HCT116 (cell line): ENCODE results near the gene SSU72. TPM values are rescaled to one million over a fixed set of nuclear protein-coding genes. Genes with fewer than 3 reads are reported as not detected.

Source experiments
- ATAC-seq: fragments of 200-7000 bp; cut with Tn5 transposase; 2 replicates; pipeline ENCODE4 v1.9.1; 2020; ENCODE audit warnings: mild to moderate bottlenecking, moderate library complexity
- BruUV-seq: library from RNA; stranded (reverse); fragments of 400-500 nt; replicated peaks from 2 replicates; lab custom pipeline; 2021; lab: Mats Ljungman, UMichigan
- CTCF ChIA-PET: fragments of 300-600 bp; sonication (Branson Sonifier 250); formaldehyde crosslinking; loops from one replicate; lab custom pipeline; 2021; ENCODE audit warnings: antibody characterized with exemption; lab: Charles Lee
- POLR2A ChIA-PET: fragments of 300-600, 350-600 bp; sonication (Branson Sonifier 250); formaldehyde crosslinking; loops from one replicate; lab custom pipeline; 2021; ENCODE audit warnings: antibody characterized with exemption; lab: Charles Lee
- RAD21 ChIA-PET, 2 experiments: fragments of 300-600 bp; sonication (Branson Sonifier 250); formaldehyde crosslinking; loops; one replicate each; lab custom pipeline; 2023; ENCODE audit warnings: low total read pairs in 2 of 2; ENCODE audit not compliant: uncharacterized antibody in 2 of 2, unreplicated experiment in 2 of 2, low non-redundant PET in 1 of 2; lab: Charles Lee
- DNase-seq: peaks from one replicate; pipeline ENCODE4 v3.0.0-alpha.2; 2010; ENCODE audit warnings: low read depth, low spot score
- H2AFZ ChIP-seq: fragments of 200-600 bp; shearing (Covaris generic), sonication (generic); 2 replicates; pipeline ENCODE4 v1.6.1; 2017; ENCODE audit warnings: low read depth, mixed run types, mixed read lengths, antibody characterized with exemption, low read length; ENCODE audit not compliant: poor library complexity, severe bottlenecking
- H3K27ac ChIP-seq: 2 replicates; pipeline ENCODE4 v1.5.1; 2012; ENCODE audit warnings: low read depth, low read length
- H3K27me3 ChIP-seq: fragments of 200-600 bp; sonication (generic); 2 replicates; pipeline ENCODE4 v1.6.1; 2016; ENCODE audit warnings: mixed run types, low read length, mixed read lengths; ENCODE audit not compliant: insufficient read depth
- H3K36me3 ChIP-seq, 2 experiments: fragments of 200-500 bp in 1 of 2; fragments of 200-600 bp in 1 of 2; sonication (Bioruptor generic) in 1 of 2; sonication (generic) in 1 of 2; 2 replicates each; pipeline versions ENCODE4 v1.5.1 to v1.6.1; 2014 to 2016; ENCODE audit warnings: low read length in 2 of 2, inconsistent platforms in 1 of 2, mixed read lengths in 1 of 2, mixed run types in 1 of 2; ENCODE audit not compliant: insufficient read depth in 2 of 2, control insufficient read depth in 1 of 2
- H3K4me1 ChIP-seq, 2 experiments: fragments of 200-600 bp in 1 of 2; sonication (generic) in 1 of 2; 2 replicates each; pipeline versions ENCODE4 v1.5.1 to v1.6.1; 2012 to 2017; ENCODE audit warnings: low read length in 2 of 2, inconsistent platforms in 1 of 2, mild to moderate bottlenecking in 1 of 2, mixed read lengths in 1 of 2, mixed run types in 1 of 2, moderate library complexity in 1 of 2; ENCODE audit not compliant: insufficient read depth in 2 of 2, control insufficient read depth in 1 of 2
- H3K4me2 ChIP-seq: fragments of 200-600 bp; sonication (generic); 2 replicates; pipeline ENCODE4 v1.6.1; 2017; ENCODE audit warnings: mixed run types, low read length, mixed read lengths
- H3K4me3 ChIP-seq, 2 experiments: fragments of 200-600 bp in 1 of 2; sonication (generic) in 1 of 2; replicated peaks in 1 of 2; 2 replicates each; pipeline ENCODE4 v1.5.1; 2011 to 2016; ENCODE audit warnings: low read length in 2 of 2, control low read depth in 1 of 2, low read depth in 1 of 2, mild to moderate bottlenecking in 1 of 2, mixed read lengths in 1 of 2, mixed run types in 1 of 2
- H3K79me2 ChIP-seq: fragments of 200-600 bp; sonication (generic); 2 replicates; pipeline ENCODE4 v1.6.1; 2017; ENCODE audit warnings: mild to moderate bottlenecking, mixed run types, low read length, moderate library complexity, mixed read lengths; ENCODE audit not compliant: insufficient read depth
- H3K9ac ChIP-seq: fragments of 200-600 bp; sonication (generic); 2 replicates; pipeline ENCODE4 v1.6.1; 2016; ENCODE audit warnings: low read length, mixed read lengths
- H3K9me2 ChIP-seq: fragments of 200-600 bp; sonication (generic), shearing (Covaris generic); 2 replicates; pipeline ENCODE4 v1.6.1; 2017; ENCODE audit warnings: mixed run types, mild to moderate bottlenecking, moderate library complexity; ENCODE audit not compliant: insufficient read depth
- H3K9me3 ChIP-seq, 2 experiments: fragments of 200-500 bp in 1 of 2; fragments of 200-600 bp in 1 of 2; sonication (Bioruptor generic) in 1 of 2; sonication (generic) in 1 of 2; 2 replicates each; pipeline ENCODE4 v1.6.1; 2014 to 2017; ENCODE audit warnings: low read length in 2 of 2, mixed read lengths in 2 of 2, inconsistent platforms in 1 of 2, low read depth in 1 of 2, mild to moderate bottlenecking in 1 of 2, mixed run types in 1 of 2, moderate library complexity in 1 of 2; ENCODE audit not compliant: control insufficient read depth in 1 of 2, insufficient read depth in 1 of 2
- H4K20me1 ChIP-seq: fragments of 200-600 bp; sonication (generic), shearing (Covaris generic); 2 replicates; pipeline ENCODE4 v1.6.1; 2017; ENCODE audit warnings: mixed run types, mild to moderate bottlenecking, moderate library complexity; ENCODE audit not compliant: insufficient read depth
- JUND ChIP-seq: IDR thresholded peaks from 2 replicates; pipeline ENCODE4 v1.6.1; 2012
- REST ChIP-seq: IDR thresholded peaks from 2 replicates; pipeline ENCODE4 v1.6.1; 2012; ENCODE audit warnings: low read depth
- YY1 ChIP-seq: IDR thresholded peaks from 2 replicates; pipeline ENCODE4 v1.6.1; 2011; ENCODE audit warnings: low read length, low read depth, moderate library complexity, mild to moderate bottlenecking; ENCODE audit not compliant: insufficient replicate concordance; ENCODE audit errors: extremely low read depth
- intact Hi-C: fragments of 100-400 bp; cut with micrococcal nuclease; formaldehyde crosslinking; loops from 2 replicates; pipeline ENCODE4 v1.10.0; 2022
- total RNA-seq: library from RNA; stranded (reverse); gene quantifications from one replicate; pipeline ENCODE4 v1.2.1, GENCODE V29; 2021; ENCODE audit not compliant: unreplicated experiment

The SSU72 gene
- total RNA-seq, 1 experiment from 2014 or later: 134 TPM

GRCh38 chr1:1622010-1622787 lies 47.5 kb upstream of the SSU72 start:
- H3K9me3 ChIP-seq: no peaks in the 10 kb centered on the region
- H3K79me2 ChIP-seq: peaks cover 3% of the 10 kb centered on the region; the same call in 1 of the 2 replicates
- peaks cover 0 to 3% of the 10 kb centered on the region in 2 experiments; a peak in 1 of 4 replicates for H3K36me3 ChIP-seq
- ChIA-PET RAD21 (no interaction called here), CTCF (no interaction called here), POLR2A (no interaction called here)
- H2AFZ ChIP-seq: no peak overlapping the region
- no peak overlapping the region for H3K4me2 ChIP-seq
- no peaks in the 10 kb centered on the region for H3K27me3 ChIP-seq
- BruUV-seq: no TSS peak
- H3K4me3 ChIP-seq: no peak overlapping the region
- no peak overlapping the region for H3K27ac ChIP-seq
- ATAC-seq (no peak), DNase-seq (no peak)
- H3K9me2 ChIP-seq: no peaks in the 10 kb centered on the region
- intact Hi-C loops: no loop called here
- peaks cover 6 to 26% of the 10 kb centered on the region in 2 experiments for H3K4me1 ChIP-seq
- H4K20me1 ChIP-seq: no peaks in the 10 kb centered on the region
- TF ChIP-seq JUND: no peak
- TF ChIP-seq REST: no peak
- TF ChIP-seq YY1: no peak
- H3K9ac ChIP-seq: no peak overlapping the region
